ENCODE results near the gene ZBED1.
"Not testable (repeated sequence)": the region's sequence is repeated elsewhere in the genome, so short reads cannot be mapped to it uniquely, and the experiment has no call there.

ZBED1 gene

DNA sequence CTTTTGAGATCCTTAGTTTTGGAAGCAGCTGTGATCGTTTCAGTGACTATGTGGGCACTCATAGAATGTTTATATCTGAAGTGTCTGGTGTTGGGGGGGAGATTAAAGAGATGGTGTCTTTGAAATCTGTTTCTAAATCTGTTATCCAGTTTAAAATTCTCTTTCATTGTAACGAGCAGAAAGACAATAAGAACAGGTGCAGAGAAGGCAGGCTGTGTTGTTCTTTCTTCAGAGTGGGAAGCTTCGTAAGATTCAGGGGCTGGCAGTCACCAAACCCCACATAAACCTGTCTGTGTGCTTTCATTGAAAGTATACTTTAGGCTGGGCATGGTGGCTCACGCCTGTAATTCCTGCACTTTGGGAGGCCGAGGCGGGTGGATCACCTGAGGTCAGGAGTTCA is 16.3 kb upstream of the ZBED1 start:
- no peak for DNase-seq

DNA sequence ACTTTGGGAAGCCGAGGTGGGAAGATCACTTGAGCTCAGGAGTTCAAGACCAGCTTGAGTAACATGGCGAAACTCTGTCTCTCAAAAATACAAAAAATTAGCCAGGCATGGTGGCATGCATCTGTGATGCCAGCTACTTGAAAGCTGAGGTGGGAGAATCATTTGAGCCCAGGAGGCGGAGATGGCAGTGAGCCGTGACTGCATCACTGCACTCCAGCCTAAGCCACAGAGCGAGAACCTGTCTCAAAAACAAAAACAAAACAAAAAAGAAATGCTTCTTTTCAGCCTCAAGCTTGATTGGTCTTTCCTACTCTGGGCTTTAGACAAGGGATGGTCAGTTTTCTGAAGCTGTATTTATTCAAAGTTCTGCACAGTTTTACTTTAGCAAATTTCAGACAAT is 15.8 kb upstream of the ZBED1 start:
- DNase-seq: no peak

DNA sequence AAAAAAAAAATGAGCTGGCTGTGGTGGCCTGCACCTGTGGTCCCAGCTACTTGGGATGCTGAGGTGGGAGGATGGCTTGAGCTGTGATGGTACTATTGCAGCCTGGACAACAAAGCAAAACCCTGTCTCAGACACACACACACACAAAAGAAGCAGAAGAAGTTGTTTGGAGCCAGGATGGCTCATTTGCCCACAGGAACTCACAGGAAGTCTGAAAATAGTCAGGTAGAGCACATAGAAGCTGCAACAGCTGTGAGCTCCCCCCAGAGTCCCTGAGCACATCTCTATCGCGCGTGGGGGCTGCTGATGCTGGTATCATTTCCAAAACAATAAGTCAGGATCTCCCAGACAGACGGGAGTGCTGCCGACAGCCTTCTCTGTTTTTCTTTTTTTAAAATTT is 13.4 kb upstream of the ZBED1 start:
- DNase-seq: no peak

DNA sequence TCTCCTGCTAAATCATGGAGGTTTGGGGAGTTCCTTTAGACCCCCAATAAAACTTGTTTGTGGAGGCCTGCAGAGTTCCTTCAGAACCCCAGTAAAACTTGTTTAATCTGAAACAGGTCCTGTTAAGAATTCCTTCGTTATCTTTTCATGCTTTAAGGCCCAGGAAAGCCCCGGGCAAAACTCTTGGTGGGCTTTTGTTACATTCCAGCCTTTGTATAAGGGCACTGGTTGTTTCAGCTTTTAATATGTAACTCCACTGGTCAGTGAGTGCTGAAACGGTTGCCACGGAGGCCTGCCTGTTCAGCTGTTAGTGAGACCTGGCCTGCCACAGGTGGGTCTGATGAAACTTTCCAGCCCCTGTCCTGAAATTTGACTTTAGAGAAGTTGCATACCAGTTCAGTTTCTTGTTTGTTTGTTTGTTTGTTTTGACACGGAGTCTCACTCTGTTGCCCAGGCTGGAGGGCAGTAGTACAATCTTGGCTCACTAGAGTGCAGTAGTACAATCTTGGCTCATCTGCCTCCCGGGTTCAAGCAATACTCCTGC is 12.4 kb upstream of the ZBED1 start:
- DNase-seq: no peak

DNA sequence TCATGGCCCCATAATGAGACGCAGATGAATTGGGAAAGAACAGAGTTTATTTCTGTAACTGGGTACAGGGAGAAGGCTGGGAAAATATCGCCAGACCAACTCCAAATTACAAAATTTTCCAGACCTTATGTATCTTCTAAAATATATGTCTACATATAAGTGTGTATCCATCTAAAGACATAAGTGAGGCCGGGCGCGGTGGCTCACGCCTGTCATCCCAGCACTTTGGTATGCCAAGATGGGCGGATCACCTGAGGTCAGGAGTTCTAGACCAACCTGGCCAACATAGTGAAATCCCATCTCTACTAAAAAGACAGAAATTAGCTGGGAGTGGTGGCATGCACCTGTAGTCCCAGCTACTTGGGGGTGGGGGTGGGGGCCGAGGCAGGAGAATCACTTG is 11.7 kb upstream of the ZBED1 start:
- DNase-seq: no peak

DNA sequence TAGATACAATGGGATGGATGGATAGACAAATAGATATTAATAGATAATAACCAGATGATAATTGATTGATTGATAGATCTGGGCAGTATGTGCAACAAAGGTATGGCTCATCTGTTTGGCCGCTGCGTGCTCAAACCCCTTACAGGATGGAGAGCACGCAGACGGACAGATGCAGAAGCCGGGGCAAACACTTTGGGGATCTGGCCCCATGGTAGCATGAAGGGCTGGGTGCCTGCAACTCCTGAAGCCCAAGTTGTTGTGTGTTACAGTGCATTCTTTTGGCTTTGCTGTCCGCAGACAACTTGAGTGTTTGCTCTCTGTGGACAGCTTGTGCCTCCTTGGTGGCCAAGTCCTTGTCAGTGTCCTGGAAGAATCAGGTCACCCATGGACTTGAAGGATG is 10.6 kb upstream of the ZBED1 start:
- DNase-seq: no peak

DNA sequence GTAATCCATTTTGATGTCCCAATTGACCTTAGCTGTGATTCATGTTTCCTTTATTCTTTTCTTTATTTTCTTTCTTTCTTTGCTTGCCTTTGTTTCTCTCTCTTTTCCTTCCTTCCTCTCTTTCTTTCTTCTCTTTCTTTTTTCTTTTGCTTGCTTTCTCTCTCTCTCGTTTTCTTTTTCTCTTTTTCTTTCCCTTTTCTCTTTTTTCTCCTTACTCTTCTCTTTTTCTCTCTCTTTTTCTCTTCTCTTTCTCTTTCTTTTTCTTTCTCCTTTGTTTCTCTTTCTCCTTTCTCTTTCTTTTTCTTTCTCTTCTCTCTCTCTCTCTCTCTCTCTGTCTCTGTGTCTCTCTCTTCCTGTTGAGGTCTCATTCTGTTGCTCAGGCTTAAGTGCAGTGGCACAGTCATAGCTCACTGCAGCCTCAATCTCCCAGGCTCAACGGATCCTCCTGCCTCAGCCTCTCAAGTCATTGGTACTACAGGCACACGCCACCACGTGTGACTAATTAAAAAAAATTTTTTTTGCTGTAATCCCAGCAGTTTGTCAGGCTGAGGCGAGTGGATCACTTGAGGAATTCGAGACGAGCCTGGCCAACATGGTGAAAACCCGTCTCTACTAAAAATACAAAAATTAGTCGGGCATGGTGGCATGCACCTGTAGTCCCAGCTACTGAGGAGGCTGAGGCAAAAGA is 8.0 kb upstream of the ZBED1 start:
- DNase-seq: no peak

DNA sequence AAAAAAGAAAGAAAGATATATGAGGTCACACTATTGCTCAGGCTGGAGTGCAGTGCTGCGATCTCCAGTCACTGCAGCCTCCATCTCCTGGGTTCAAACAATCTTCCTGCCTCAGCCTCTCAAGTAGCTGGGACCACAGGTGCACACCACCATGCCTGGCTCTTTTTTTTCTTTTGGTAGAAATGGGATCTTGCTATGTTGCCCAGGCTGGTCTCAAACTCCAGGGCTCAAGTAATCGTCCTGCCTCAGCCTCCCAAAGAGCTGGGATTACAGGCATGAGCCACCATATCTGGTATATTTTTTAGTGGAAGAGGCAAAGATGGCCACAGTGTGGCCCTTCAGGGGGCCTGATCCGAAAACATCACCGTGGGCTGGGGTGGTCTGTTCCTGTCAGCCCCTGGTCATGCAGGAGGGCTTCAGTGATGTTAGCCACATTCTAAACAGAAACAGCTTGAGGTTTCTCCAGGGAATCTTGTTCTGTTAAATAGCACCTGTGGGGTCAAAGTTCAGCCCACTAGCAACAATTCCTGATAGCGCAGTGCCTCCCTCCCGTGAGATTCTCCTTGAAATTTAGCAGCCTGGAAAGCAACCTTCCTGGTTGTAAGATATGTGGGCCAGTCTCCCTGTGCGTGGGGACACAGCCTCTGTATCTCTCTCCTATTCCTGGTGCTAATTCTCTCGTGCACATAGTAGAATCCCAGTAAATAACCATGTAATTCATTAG is 7.3 kb upstream of the ZBED1 start:
- DNase-seq: no peak

DNA sequence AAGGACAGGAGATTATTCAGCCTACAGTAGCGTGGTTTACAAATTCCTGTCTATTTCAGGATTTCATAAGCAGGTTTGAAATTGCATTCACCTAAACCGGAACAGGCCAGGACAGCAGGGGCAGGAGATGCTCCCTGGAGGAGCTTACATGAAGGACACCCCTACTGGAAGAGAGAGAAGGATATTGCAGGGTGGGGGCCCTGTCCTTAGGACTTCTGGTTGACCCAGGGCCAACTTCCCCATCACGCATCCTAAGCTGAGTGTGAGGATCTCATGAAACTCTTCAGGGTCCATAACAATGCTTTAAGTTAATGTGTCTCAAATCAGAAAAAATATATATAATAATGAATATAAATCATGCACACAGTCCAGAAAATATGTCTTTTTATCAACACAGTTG is 6.4 kb upstream of the ZBED1 start:
- DNase-seq: no peak

DNA sequence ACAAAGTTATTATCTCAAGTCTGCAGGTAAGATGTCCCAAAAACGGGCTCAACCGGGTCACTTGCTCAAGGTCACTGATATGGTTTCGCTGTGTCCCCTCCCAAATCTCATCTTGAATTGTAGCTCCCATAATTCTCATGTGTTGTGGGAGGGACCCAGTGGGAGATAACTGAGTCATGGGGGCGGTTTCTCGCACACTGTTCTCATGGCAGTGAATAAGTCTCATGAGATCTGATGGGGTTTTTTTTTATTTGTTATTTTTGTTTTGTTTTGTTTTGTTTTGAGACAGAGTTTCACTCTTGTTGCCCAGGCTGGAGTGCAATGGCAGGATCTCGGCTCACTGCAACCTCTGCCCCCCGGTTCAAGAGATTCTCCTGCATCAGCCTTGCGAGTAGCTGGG is 4.6 kb upstream of the ZBED1 start:
- not testable (repeated sequence) for DNase-seq

DNA sequence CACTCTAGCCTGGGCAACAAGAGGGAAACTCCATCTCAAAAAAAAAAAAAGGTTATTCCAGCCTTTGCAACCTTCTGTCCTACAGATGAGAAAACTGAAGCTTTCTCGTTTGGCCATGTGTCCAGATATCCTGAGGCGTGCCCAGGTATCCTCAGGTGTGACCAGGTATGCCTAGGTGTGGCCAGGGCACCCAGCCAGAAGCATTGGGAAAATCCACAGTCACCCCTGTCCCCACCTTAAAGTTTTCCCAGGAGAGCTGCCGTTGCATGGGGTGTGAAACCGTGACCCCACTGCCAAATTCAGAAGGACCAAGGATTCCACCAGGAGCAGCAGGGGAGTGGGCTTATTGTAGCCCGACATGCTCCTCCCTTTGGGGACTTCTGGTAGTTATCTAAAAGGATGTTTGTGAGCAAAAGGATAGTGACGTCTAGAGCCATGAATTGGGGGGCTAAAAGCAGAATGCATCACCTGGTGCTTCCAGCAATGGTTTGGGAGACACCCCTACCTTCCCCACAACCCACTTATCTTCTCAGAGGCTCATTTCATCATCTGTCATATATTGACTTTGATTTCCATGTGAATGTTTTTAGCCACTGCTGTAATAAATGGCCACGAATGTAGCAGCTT is 4.0 kb upstream of the ZBED1 start:
- no peak for DNase-seq

DNA sequence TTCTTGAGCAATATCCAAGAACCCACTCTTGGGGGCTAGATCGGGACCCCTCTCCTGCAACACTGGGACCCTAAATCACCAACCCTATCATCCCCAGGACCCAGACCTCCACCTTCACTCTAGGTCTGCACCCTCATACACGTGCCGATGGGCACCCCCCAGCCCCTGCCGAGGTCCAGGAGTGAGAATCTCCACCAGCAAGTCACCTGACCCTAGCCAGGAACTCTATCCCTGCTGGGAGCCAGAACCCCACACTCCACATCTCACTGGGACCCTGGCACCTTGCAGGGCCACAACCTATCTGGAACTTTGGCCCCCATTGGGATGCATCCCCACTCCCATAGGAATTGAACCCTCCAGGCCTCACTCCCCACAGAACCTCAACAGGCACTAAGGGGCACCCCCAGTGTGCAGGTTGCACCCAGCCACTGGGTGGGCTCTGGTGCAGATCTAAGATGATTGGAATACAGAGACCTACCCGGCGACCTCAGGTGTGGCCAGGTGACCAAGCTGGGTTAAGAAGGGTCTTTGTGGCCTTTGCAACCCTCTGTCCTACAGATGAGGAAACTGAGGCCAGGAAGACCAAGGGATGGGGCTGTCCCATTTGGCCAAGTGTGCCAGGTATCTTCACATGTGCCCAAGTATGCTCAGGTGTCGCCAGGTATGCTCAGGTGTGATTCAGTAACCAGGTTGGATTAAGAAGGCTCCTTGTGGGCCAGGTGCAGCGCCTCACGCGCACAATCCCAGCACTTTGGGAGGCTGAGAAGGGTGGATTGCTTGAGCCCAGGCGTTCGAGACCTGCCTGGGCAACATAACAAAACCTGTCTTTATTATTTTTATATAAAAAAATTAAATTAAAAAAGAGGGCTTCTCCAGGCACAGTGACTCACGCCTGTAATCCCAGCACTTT is 3.1 kb upstream of the ZBED1 start:
- DNase-seq: no peak

DNA sequence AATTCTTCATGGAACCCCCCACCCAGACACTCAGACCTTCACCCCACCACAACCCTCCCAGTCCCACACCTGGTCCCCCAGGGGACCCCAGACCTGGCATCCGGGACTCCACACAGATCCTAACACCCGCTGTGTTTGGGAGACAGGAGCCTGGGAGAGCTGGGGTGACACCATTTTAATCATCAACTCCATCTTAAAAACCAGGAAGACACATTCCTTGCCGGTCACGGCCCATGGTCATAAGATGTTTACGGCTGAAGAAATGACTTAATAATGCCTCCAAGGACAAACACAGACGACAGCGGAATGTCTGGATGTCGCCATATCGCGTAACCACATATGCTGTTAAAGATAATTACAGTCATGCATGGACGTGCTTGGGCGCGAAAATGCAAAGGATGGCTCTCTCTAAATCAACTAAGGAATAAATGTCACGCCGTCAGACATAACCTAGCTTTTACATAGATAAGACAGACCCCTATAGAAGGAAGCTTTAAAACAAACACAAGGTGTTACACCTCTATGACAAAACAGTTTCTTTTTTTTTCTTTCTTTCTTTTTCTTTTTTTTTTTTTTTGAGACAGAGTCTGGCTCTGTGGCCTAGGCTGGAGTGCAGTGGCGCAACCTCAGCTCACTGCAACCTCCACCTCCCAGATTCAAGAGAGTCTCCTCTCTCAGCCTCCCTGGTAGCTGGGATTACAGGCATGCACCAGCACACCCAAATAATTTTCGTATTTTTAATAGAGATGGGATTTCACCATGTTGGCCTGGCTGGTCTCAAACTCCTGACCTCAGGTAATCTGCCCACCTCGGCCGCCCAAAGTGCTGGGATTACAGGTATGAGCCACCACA is 2.1 kb upstream of the ZBED1 start:
- DNase-seq: no peak

DNA sequence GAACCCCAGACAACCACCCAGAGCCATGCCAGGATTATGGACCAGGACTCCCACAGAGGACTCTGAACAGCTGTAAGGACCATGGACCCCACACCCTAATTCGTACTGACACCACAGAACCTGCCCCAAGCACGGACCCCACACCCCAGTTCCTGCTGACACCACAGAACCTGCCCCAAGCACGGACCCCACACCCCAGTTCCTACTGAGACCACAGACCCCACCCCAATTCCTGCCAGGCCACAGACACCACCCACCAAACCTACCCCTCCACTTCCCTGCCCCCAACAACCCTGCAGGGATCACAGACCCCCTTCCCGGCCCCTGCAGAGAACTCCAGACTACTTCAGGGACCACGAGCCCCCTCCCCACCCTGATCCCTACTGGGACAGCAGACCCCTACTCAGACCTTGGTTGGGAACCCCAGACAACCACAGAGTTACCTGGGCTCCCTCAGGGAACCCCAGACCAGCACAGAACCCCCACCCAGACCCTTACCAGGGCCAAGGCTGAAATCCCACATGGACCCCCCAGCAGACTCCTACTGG is 1.4 kb upstream of the ZBED1 start:
- no peak for DNase-seq

DNA sequence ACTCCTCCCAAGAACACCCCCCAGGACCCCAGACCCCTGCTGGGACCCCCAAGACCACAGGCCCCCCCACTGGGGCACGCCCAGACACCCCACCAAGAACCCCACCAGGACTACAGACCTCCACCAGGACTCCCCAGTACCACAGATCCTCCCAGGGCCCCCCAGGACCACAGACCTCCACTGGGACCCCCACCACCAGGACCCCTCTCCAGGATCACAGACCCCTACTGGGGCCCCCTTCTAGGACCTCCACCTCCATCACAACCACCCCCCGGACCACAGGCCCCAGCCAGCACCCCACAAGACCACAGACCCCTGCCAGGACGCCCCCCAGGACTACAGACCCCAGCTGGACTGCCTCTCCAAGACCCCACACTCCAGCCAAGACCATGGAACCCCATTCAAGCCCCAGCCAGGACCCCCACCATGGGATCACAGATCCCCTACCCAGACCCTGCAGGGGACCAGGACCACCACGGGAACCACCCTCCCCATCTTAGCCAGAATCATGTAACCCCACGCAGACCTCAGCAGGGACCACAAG is 855 bp upstream of the ZBED1 start:
- no peak for DNase-seq

DNA sequence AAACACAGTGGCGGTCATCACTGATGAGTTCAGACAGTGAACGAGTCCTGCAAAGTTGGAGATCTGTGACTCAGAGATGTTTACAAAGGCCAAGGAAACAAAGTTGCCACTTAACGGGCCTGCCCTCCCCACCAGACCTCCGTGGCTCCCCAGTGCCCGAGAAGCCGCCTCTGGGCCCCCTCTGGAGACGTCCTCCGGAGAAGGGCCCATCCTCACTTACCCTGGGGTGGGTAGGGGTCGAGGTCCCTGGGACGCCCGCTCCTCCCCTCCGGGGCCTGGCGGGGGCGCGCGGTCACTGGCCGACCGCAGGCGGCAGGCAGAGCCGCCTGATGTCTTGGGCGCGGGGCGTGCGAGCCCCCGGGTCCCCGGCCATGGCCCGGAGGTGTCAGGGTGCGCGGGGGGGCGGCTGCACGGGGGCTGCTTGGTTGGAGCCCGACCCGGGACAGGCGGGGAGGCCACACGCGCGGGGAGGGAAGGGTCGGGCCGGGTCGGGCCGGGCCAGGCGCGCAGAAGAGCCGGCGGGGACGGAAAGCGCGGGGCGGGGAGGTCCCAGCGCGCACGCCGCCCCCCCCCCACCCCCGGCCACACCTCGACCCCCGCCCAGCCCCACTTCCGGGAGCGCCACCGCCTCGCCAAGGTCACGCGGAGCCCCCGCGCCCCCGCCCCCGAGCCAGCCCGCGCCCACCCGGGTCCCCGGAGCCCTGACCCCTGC is 529 bp downstream of the ZBED1 start:
- DNase-seq: peak; percentile 67

DNA sequence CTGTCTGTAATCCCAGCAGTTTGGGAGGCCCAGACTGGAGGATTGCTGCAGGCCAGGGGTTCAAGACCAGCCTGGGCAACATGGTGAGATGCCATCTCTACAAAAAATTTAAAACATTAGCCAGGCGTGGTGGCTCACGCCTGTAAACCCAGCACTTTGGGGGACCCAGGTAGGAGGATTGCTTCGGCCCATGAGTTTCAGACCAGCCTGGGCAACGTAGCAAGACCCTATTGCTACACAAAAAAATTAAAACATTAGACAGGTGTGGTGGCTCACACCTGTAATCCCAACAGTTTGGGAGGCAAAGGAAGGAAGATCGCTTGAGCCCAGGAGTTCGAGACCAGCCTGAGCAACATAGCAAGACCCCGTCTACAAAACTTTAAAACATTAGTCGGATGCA is 1.3 kb downstream of the ZBED1 start:
- no peak for DNase-seq

DNA sequence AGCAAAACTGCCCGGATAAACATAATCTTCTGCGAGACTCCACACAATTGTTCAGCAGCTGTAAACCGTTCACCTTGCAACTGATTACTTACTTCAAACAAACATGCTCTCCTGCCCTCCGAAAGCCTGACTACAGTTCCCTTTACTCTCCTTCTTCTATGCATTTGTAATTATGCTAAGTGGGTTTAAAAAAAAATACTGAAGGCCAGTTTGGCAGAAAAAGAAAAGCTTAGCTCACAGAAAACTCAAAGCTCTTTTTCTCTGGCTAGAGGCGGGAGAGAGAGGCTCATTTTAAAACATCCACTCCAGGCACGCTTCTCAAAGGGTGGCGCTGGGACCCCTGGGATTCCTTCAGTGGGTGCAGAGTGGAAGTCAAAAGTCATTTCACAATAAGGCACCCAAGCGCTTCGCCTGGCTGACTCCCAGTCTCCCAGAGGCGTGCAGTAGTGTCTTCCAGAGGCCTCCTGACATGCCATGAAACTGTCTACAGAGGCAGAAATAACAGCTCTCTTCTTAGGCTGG is 1.9 kb downstream of the ZBED1 start:
- DNase-seq: peak; percentile 13

DNA sequence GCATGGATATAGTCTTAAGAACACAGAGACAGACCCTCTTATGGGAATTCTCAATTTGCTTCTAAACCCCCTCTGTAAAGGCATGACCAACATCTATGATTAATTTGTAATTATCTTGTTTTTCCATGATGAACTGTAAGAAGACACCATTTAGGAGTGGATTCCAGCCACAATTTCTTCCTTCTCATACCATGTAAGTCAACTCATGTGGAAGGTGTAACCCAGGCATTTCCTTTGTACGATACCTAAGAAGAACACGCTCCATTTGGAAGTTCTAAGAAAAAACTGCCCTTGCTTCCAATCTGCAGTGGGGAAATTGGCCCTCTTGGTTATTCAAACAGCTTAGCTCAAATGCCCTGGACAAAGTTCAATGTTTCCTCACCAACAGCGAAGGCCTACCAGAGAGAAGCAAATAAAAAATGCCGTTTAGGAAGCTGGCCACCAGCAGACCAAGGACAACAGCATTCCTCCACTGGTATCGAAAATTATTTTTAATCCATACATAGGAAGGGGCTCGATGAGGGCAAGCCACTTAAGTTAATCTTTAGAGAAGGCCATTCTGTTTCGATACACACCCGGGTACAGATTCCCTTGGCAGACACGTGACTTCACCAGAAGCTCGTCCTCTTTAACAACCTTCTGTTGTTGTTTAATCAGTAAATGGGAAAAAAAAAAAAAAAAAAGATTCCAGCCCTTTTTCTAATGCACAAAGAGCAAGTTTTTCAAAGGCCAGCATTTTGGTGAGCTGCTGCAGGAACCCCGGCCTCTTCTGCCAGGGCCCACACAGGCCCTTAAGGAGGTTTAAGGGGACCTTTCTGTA is 2.6 kb downstream of the ZBED1 start:
- DNase-seq: no peak

DNA sequence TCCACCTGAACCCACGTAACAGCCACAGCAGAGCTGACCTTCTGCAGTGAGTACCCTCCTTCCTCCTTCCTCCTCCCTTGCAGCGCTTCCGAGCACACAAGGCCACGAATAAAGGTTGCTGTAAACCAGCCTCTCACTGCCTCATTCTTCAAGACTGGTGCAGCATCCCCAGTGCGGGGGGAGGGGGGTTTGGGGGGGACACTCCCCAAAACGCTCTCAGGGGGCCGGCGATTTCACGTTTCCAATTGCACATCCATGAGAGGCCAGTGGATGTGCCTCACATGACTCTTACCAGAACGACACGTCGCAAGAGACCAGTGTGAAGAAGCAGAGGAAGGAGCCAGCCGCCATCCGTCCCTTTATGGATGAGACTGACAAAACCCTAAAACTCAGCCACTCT is 5.2 kb downstream of the ZBED1 start:
- DNase-seq: no peak

Data from HCEC 1CT (cell line).